ENCODE data around the gene SPTAN1.
"Not testable (repeated sequence)": the region's sequence is repeated elsewhere in the genome, so short reads cannot be mapped to it uniquely, and the experiment has no call there.

SPTAN1 gene

DNA sequence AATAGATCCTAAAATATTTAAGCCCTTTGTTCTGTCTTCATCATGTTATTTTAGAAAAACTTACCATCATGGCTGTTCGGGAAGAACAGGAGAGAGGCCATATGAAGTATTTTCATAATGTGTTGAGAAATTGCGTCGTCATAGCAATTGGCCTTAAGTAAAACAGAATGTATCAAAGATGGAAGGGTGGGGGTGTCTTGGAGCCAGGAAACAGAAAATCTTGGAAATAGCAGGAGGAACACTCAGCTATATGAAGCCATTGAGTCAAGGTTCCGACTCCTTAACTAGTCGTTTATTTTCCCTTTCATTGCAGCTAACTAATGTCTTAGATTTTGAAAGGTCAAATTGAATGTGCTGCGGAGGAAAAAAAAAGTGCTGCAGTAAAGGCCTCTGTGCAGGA is 1.3 kb downstream of the SPTAN1 start:
- DNase-seq, result peak; percentile 72

- peak; percentile 87 for DNase-seq
These were observed 1.9 kb downstream of the SPTAN1 start for GRCh38 chr9:128554155-128554862.

- DNase-seq, result peak; percentile 79
These were observed 2.9 kb downstream of the SPTAN1 start for GRCh38 chr9:128555180-128555721.

DNA sequence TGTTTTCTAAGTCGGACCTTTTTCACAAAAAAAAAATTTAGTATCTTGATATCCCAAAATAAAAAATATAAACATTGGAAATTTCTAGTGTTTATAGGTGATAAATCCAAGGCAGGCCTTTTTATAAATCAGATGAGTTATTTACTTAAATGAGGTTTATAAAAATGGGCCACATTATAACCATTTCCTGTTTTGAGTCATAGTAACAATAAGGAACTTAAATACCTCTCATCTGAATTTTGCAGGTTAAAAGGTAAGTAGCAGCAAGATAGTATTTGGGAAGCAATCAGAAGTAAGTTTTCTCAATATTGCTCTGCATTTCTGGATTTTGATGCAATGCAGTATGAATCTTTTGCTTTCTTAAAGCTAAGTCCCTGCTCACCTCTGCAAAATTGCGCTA is 3.9 kb downstream of the SPTAN1 start:
- no peak for DNase-seq

DNA sequence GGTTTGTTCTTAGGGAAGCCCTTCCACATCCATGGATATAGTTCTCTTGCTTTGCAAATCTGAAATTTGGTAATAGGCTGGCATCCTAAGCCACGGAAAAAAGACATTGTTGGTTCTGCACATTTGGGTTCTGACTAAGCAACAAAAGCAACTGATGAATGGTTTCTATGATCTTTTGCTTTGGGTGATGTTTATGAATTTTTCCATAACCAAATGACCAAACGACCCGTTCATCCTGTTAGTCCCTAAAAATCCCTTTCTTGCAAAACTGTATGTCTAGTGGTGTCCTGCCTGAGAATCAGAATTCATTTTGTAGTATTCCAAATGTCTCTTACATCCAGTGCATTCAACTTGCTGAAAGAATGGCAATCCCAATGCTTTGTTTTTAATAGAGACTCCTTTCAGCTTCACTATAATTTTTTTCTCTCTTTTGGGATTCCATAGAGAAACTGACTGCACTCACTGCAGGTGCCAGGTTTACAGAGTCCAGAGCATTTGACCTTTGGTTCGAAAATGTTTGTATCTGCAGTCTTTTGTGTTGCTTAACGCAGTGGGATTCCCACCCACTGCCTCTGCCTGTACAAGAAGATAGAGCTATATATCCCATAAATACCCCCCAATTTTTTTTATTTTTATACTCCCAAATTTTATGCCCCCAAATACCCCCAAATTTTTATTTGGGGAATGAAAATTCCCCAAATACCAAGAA is 4.7 kb downstream of the SPTAN1 start:
- DNase-seq, result no peak

- DNase-seq, result peak; percentile 76
These were observed 6.3 kb downstream of the SPTAN1 start for GRCh38 chr9:128558431-128559310.

DNA sequence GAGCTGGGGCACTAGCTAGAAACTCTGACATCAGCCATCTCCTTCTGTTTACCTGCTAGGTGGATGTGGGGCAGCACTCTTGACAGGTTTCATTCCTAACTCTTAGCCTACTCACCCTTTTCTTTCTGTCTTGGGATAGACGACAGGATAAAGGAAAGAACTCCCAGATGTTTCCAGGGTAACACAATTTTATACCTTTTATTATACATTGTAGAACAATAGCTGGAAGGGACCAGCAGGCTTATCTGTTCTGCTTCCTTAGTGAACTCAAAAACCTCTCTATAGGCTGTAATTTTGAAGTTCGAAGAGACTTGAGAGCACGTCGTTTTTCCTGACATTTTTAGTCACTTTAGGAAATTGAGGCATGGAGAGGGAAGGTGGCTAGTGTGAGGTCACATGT is 13.2 kb downstream of the SPTAN1 start:
- DNase-seq, result no peak

DNA sequence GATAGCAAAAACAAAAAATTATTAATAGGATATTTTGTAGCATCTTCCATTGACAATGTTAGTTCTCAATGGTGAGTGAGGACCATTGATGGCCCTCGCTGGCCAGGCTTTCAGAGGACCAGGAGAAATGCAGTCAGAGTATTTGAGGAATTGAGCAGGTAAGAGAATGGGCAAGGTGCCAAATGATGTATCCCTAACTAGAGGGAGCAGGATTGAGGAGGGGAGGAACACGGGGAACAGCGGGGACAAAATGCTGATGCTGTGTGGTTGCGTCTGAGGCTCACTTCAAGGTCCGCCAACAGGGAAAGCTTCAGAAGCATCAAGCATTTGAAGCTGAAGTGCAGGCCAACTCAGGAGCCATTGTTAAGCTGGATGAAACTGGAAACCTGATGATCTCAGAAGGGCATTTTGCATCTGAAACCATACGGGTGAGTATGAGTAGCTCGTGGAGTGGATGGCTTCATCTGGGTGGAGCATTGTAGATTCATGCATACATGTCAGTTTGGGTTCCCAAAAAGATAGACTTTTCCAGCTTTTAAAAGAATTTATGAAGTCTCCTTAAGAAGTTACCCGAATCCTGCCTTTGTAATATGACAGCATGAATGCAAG is 16.2 kb downstream of the SPTAN1 start:
- DNase-seq, result no peak

DNA sequence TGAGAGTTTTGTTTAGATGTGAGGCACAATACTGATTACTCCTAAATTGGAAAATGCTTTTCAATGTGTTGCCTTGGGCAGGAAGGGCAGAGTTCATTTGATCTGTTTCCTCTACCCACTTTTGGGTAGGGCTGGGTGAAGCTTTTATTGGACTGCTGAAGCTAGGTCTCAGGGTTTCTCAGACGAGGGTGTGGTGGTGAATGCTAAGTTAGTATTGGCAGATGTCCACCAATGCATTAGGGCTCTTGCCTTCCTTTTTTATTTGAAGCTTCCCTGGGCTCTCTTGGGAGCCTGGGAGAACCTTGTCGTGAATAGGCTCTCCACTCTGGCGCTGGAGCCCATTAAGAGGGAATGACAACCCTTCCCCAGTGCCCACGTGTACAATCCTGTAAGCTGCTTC is 23.1 kb downstream of the SPTAN1 start:
- no peak for DNase-seq

GRCh38 chr9:128575916-128576315 is 23.5 kb downstream of the SPTAN1 start:
- no peak for DNase-seq

DNA sequence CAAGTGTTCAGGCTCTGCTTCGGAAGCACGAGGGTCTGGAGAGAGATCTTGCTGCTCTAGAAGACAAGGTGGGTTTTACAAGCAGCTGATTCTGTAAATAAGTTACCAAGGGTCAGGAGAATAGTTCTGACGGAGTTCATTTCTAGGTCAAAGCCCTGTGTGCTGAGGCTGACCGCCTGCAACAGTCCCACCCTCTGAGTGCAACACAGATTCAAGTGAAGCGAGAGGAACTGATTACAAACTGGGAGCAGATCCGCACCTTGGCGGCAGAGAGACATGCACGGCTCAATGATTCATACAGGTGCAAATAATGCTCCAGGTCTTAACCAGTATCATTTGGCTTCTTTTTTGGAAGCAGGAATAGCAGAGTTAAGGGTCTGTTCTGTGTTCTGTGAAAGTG is 24.8 kb downstream of the SPTAN1 start:
- DNase-seq, result no peak

- no peak for DNase-seq
These were observed 26.8 kb downstream of the SPTAN1 start for GRCh38 chr9:128579194-128579593.

GRCh38 chr9:128580731-128581130 is 28.3 kb downstream of the SPTAN1 start:
- DNase-seq, result no peak

DNA sequence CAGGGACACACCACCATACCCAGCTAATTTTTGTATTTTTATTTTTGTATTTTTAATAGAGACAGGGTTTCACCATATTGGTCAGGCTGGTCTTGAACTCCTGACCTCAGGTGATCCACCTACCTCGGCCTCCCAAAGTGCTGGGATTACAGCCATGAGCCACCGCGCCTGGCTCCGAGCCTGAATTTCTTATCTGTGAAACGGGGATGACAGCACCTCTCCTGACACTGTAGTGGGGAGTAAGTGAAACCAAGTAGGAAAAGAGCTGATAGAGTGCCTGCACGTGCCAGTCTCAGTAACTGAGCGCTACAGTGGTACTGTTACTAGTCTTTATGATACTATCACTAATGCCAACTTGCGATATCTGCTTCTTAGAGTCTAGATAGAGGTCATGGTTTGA is 32.8 kb downstream of the SPTAN1 start:
- not testable (repeated sequence) for DNase-seq

DNA sequence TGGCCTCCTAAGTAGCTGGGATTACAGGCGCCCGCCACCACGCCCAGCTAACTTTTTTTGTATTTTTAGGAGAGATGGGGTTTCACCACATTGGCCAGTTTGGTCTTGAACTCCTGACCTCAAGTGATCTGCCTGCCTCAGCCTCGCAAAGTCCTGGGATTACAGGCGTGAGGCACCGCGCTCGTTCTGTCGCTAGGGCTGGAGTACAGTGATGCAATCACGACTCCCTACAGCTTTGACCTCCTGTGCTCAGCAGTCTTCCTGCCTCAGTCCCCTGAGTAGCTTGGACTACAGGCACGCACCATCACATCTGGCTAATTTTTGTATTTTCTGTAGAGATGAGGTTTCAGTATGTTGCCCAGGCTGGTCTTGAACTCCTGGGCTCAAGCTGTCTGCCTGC is 34.5 kb downstream of the SPTAN1 start:
- not testable (repeated sequence) for DNase-seq

- no peak for DNase-seq
These were observed 35.1 kb downstream of the SPTAN1 start for GRCh38 chr9:128587453-128587852.

GRCh38 chr9:128588581-128589233 is 36.3 kb downstream of the SPTAN1 start:
- no peak for DNase-seq

DNA sequence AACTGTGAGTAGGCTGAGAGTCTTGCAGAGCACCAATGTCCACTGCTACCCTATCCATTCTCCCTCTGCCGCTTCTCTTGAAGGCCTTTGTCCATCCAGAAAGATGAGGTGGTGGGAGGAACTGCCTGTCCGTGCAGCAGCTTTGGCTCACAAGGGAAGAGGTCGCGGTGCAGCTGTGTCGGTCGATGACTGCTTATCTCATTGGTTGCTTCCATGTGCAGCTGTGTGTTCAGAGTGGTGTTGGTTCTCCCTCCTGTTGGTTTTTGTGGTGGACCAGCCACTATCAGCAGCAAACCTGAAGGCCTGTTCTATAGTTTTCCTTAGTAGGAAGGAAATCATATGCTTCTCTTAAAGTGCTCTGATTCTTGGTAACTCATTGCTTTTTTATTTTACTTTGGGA is 40.7 kb downstream of the SPTAN1 start:
- DNase-seq, result no peak

- DNase-seq, result no peak
These were observed 41.5 kb downstream of the SPTAN1 start for GRCh38 chr9:128593856-128594255.

DNA sequence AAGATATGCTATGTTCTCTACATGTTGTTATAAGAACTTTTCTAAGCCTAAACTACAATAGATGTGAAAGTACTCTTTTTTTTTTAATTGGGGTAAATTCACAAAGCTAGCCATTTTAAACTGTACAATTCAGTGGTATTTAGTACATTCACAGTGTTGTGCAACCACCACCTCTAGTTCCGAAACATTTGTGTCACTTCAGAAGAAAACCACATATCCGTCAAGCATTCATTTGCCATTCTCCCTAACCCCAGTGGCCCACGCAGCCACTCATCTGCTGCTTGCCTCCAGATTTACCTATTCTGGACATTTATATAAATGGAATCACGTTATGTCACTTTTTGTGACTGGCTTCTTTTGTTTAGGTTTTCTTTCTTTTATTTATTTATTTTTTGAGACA is 43.1 kb downstream of the SPTAN1 start:
- no peak for DNase-seq

GRCh38 chr9:128600099-128600498 is 47.7 kb downstream of the SPTAN1 start:
- no peak for DNase-seq

GRCh38 chr9:128603697-128604096 is 51.3 kb downstream of the SPTAN1 start:
- DNase-seq, result no peak

Data from eye (tissue), 1 donor.